Measurements from ENCODE around the gene PRELP.

Gene PRELP

DNA sequence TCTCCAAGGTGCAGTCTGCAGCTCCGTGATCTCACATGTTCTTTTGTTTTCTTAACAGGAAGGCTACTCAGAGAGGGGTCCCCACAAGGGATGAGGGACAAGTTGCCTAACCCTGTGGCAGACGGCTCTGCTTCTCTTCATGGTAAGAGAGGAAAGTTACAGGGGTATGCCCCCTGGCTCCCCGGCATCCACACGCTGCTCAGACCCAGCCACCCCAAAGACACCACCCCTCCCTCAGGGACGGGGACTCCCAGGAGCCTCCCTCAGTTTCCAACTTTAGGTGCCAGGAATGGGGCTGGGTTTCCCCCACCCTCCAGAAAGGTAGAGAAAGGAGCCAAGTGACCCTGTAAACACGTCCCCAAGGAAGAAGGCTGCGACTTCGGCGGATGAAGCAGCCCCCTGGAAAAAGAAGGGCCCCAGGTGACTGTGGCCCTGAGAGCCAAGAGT is 38.0 kb downstream of the PRELP start:
- DNase-seq (ENCODE audit: low spot score): no peak
- Histone ChIP-seq H3K36me3 (replicated peaks in 1 of 2; ENCODE audit: control insufficient read depth in 2 of 2, insufficient read depth in 2 of 2, low read length in 2 of 2) (no peaks in the 10 kb centered on the region), H3K4me3 (ENCODE audit: low read length in 2 of 2) (no peak overlapping the region), H4K8ac (ENCODE audit: low read depth, low read length) (no peak overlapping the region), H3K4ac (ENCODE audit: low read length) (no peak overlapping the region), H2BK15ac (ENCODE audit: low read length) (peak overlapping the region; percentile 76), H3K18ac (ENCODE audit: low read length) (peak overlapping the region; percentile 27), H3K27me3 (ENCODE audit: control insufficient read depth in 3 of 3, insufficient read depth in 3 of 3, low read depth in 1 of 3, low read length in 3 of 3) (peaks cover 0 to 19% (median 0%) of the 10 kb centered on the region in 3 experiments), H3K4me2 (ENCODE audit: insufficient read depth, low read length, poor library complexity, severe bottlenecking) (no peak overlapping the region), H3K23ac (ENCODE audit: low read depth, low read length, poor library complexity) (no peak overlapping the region), H3K9me3 (replicated peaks in 1 of 2; ENCODE audit: control insufficient read depth in 2 of 2, insufficient read depth in 1 of 2, low read depth in 1 of 2, low read length in 2 of 2) (no peaks in the 10 kb centered on the region), H3K9ac (ENCODE audit: low read depth, low read length, poor library complexity) (no peak overlapping the region), H2AFZ (ENCODE audit: low read length) (peak overlapping the region; percentile 75), H2BK5ac (ENCODE audit: low read length) (no peak overlapping the region), H2AK5ac (ENCODE audit: low read depth, low read length) (peak overlapping the region; percentile 78), H2BK12ac (ENCODE audit: low read length) (peak overlapping the region; percentile 82), H4K91ac (ENCODE audit: low read depth, low read length, poor library complexity) (no peak overlapping the region), H3K27ac (replicated peaks; ENCODE audit: low read length) (no peak overlapping the region), H3K14ac (ENCODE audit: low read length) (no peak overlapping the region), H3K4me1 (ENCODE audit: control insufficient read depth in 2 of 2, insufficient read depth in 1 of 2, low read depth in 1 of 2, low read length in 2 of 2) (peaks cover 39 to 46% of the 10 kb centered on the region in 2 donors), H3K79me1 (ENCODE audit: low read depth, low read length) (no peaks in the 10 kb centered on the region), H2BK120ac (ENCODE audit: low read depth, low read length) (peak overlapping the region; percentile 20)
- no CpG with 5 or more reads among the region's 9 CpGs for WGBS, 2 donors (ENCODE audit: extremely low coverage in 2 of 2, insufficient read length in 2 of 2, insufficient replicate concordance in 1 of 2)

DNA sequence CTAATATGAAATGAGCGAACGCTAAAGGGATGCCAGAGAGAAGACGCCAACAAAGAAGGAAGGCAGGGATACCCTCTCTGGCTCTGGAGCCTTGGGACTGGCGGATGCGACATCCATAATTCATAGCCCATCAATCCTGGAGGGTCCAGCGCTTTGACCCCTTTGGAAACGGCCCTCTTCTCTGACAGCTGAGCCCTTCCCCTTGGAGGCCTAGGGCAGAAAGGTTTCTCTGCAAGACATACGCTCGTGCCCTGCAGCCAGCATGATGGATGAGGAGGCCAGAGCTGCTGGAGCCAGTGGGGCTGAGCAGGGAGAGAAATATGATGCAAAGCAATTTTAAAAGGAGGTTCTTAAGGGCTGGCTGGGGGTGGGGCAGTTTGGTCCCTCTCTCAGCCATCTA is 40.6 kb downstream of the PRELP start:
- Histone ChIP-seq H3K79me1 (ENCODE audit: low read depth, low read length) (no peaks in the 10 kb centered on the region), H3K27me3 (ENCODE audit: control insufficient read depth in 3 of 3, insufficient read depth in 3 of 3, low read depth in 1 of 3, low read length in 3 of 3) (peaks cover 0 to 19% (median 2%) of the 10 kb centered on the region in 3 experiments), H3K4me3 (ENCODE audit: low read length in 2 of 2) (no peak overlapping the region), H3K18ac (ENCODE audit: low read length) (peak overlapping the region; percentile 12), H2AK5ac (ENCODE audit: low read depth, low read length) (no peak overlapping the region), H3K36me3 (replicated peaks in 1 of 2; ENCODE audit: control insufficient read depth in 2 of 2, insufficient read depth in 2 of 2, low read length in 2 of 2) (no peaks in the 10 kb centered on the region), H3K4me1 (ENCODE audit: control insufficient read depth in 2 of 2, insufficient read depth in 1 of 2, low read depth in 1 of 2, low read length in 2 of 2) (peaks cover 40 to 43% of the 10 kb centered on the region in 2 donors), H3K9me3 (replicated peaks in 1 of 2; ENCODE audit: control insufficient read depth in 2 of 2, insufficient read depth in 1 of 2, low read depth in 1 of 2, low read length in 2 of 2) (no peaks in the 10 kb centered on the region), H3K4me2 (ENCODE audit: insufficient read depth, low read length, poor library complexity, severe bottlenecking) (no peak overlapping the region), H3K14ac (ENCODE audit: low read length) (no peak overlapping the region), H3K9ac (ENCODE audit: low read depth, low read length, poor library complexity) (no peak overlapping the region), H4K8ac (ENCODE audit: low read depth, low read length) (no peak overlapping the region), H3K23ac (ENCODE audit: low read depth, low read length, poor library complexity) (no peak overlapping the region), H2BK12ac (ENCODE audit: low read length) (no peak overlapping the region), H3K27ac (replicated peaks; ENCODE audit: low read length) (no peak overlapping the region), H3K4ac (ENCODE audit: low read length) (no peak overlapping the region), H2BK15ac (ENCODE audit: low read length) (no peak overlapping the region), H2AFZ (ENCODE audit: low read length) (no peak overlapping the region), H2BK120ac (ENCODE audit: low read depth, low read length) (no peak overlapping the region), H2BK5ac (ENCODE audit: low read length) (no peak overlapping the region), H4K91ac (ENCODE audit: low read depth, low read length, poor library complexity) (no peak overlapping the region)
- no CpG with 5 or more reads among the region's 9 CpGs for WGBS, 2 donors (ENCODE audit: extremely low coverage in 2 of 2, insufficient read length in 2 of 2, insufficient replicate concordance in 1 of 2)
- no peak for DNase-seq (ENCODE audit: low spot score)

GRCh38 chr1:203516906-203517305 is 41.3 kb downstream of the PRELP start:
- H3K79me1 ChIP-seq (ENCODE audit: low read depth, low read length): no peaks in the 10 kb centered on the region
- H2AFZ ChIP-seq (ENCODE audit: low read length): no peak overlapping the region
- DNase-seq (ENCODE audit: low spot score): no peak
- H3K27ac ChIP-seq (replicated peaks; ENCODE audit: low read length): no peak overlapping the region
- no peak overlapping the region for H3K4me2 ChIP-seq (ENCODE audit: insufficient read depth, low read length, poor library complexity, severe bottlenecking)
- no peak overlapping the region for H3K23ac ChIP-seq (ENCODE audit: low read depth, low read length, poor library complexity)
- no peak overlapping the region for H2BK15ac ChIP-seq (ENCODE audit: low read length)
- H2BK120ac ChIP-seq (ENCODE audit: low read depth, low read length): no peak overlapping the region
- H3K9me3 ChIP-seq (replicated peaks in 1 of 2; ENCODE audit: control insufficient read depth in 2 of 2, insufficient read depth in 1 of 2, low read depth in 1 of 2, low read length in 2 of 2): no peaks in the 10 kb centered on the region
- H2BK12ac ChIP-seq (ENCODE audit: low read length): no peak overlapping the region
- no peak overlapping the region for H4K91ac ChIP-seq (ENCODE audit: low read depth, low read length, poor library complexity)
- no peak overlapping the region for H3K14ac ChIP-seq (ENCODE audit: low read length)
- H2BK5ac ChIP-seq (ENCODE audit: low read length): no peak overlapping the region
- no peak overlapping the region for H3K4me3 ChIP-seq (ENCODE audit: low read length in 2 of 2)
- H3K36me3 ChIP-seq (replicated peaks in 1 of 2; ENCODE audit: control insufficient read depth in 2 of 2, insufficient read depth in 2 of 2, low read length in 2 of 2): no peaks in the 10 kb centered on the region
- no CpG with 5 or more reads among the region's 5 CpGs for WGBS, 2 donors (ENCODE audit: extremely low coverage in 2 of 2, insufficient read length in 2 of 2, insufficient replicate concordance in 1 of 2)
- no peak overlapping the region for H2AK5ac ChIP-seq (ENCODE audit: low read depth, low read length)
- H3K27me3 ChIP-seq (ENCODE audit: control insufficient read depth in 3 of 3, insufficient read depth in 3 of 3, low read depth in 1 of 3, low read length in 3 of 3): peaks cover 0 to 26% (median 2%) of the 10 kb centered on the region in 3 experiments
- no peak overlapping the region for H4K8ac ChIP-seq (ENCODE audit: low read depth, low read length)
- H3K9ac ChIP-seq (ENCODE audit: low read depth, low read length, poor library complexity): no peak overlapping the region
- H3K4ac ChIP-seq (ENCODE audit: low read length): no peak overlapping the region
- H3K4me1 ChIP-seq (ENCODE audit: control insufficient read depth in 2 of 2, insufficient read depth in 1 of 2, low read depth in 1 of 2, low read length in 2 of 2): peaks cover 44 to 47% of the 10 kb centered on the region in 2 donors
- H3K18ac ChIP-seq (ENCODE audit: low read length): no peak overlapping the region

- H4K91ac ChIP-seq (ENCODE audit: low read depth, low read length, poor library complexity): no peak overlapping the region
- H3K27me3 ChIP-seq (ENCODE audit: control insufficient read depth in 3 of 3, insufficient read depth in 3 of 3, low read depth in 1 of 3, low read length in 3 of 3): peaks cover 0 to 26% (median 2%) of the 10 kb centered on the region in 3 experiments
- H3K4ac ChIP-seq (ENCODE audit: low read length): no peak overlapping the region
- DNase-seq (ENCODE audit: low spot score): no peak
- H2AK5ac ChIP-seq (ENCODE audit: low read depth, low read length): no peak overlapping the region
- H3K23ac ChIP-seq (ENCODE audit: low read depth, low read length, poor library complexity): no peak overlapping the region
- no peaks in the 10 kb centered on the region for H3K9me3 ChIP-seq (replicated peaks in 1 of 2; ENCODE audit: control insufficient read depth in 2 of 2, insufficient read depth in 1 of 2, low read depth in 1 of 2, low read length in 2 of 2)
- no peak overlapping the region for H3K9ac ChIP-seq (ENCODE audit: low read depth, low read length, poor library complexity)
- H3K27ac ChIP-seq (replicated peaks; ENCODE audit: low read length): no peak overlapping the region
- no peak overlapping the region for H2AFZ ChIP-seq (ENCODE audit: low read length)
- H2BK12ac ChIP-seq (ENCODE audit: low read length): no peak overlapping the region
- no peaks in the 10 kb centered on the region for H3K79me1 ChIP-seq (ENCODE audit: low read depth, low read length)
- peaks cover 46 to 48% of the 10 kb centered on the region in 2 donors for H3K4me1 ChIP-seq (ENCODE audit: control insufficient read depth in 2 of 2, insufficient read depth in 1 of 2, low read depth in 1 of 2, low read length in 2 of 2)
- no peak overlapping the region for H2BK120ac ChIP-seq (ENCODE audit: low read depth, low read length)
- WGBS, 2 donors (ENCODE audit: extremely low coverage in 2 of 2, insufficient read length in 2 of 2, insufficient replicate concordance in 1 of 2): no CpG with 5 or more reads among the region's 11 CpGs
- no peak overlapping the region for H3K4me2 ChIP-seq (ENCODE audit: insufficient read depth, low read length, poor library complexity, severe bottlenecking)
- no peak overlapping the region for H3K4me3 ChIP-seq (ENCODE audit: low read length in 2 of 2)
- no peak overlapping the region for H3K18ac ChIP-seq (ENCODE audit: low read length)
- H3K14ac ChIP-seq (ENCODE audit: low read length): no peak overlapping the region
- no peak overlapping the region for H2BK5ac ChIP-seq (ENCODE audit: low read length)
- H3K36me3 ChIP-seq (replicated peaks in 1 of 2; ENCODE audit: control insufficient read depth in 2 of 2, insufficient read depth in 2 of 2, low read length in 2 of 2): no peaks in the 10 kb centered on the region
- H4K8ac ChIP-seq (ENCODE audit: low read depth, low read length): no peak overlapping the region
- peak overlapping the region; percentile 5 for H2BK15ac ChIP-seq (ENCODE audit: low read length)
Measured at GRCh38 chr1:203517426-203518110, 42.0 kb downstream of the PRELP start.

Data from neuronal stem cell (in vitro differentiated cells).